ENCODE data around the gene TNFSF11.

- TF ChIP-seq EZH2 (IDR thresholded peaks at IDR 0.05) = no peak
- TF ChIP-seq FOXP2 (optimal IDR thresholded peaks at IDR 0.05; ENCODE audit: control extremely low read depth, extremely low read length, insufficient read depth) = no peak
Observed at GRCh38 chr13:42649141-42649540, 75.2 kb downstream of the TNFSF11 start.
